HL-60/S4 treated with retinoic acid at 250 ng/mL for 4 days and 3 days (cell line): ENCODE data around the gene ZSCAN22.
"Not testable (repeated sequence)": the region's sequence is repeated elsewhere in the genome, so short reads cannot be mapped to it uniquely, and the experiment has no call there.

Experiments
- in situ Hi-C: fragments of 300-500 bp; cut with MboI; formaldehyde crosslinking; loops from 2 replicates; pipeline ENCODE4 v1.7.0; 2022; ENCODE audit warnings: low sequenced_read_pairs

The ZSCAN22 gene

GRCh38 chr19:58317476-58318072 is 9.2 kb upstream of the ZSCAN22 start:
- in situ Hi-C loops: no loop called here

- in situ Hi-C loops: no loop called here
Observed at GRCh38 chr19:58318297-58318696, 8.5 kb upstream of the ZSCAN22 start.

DNA sequence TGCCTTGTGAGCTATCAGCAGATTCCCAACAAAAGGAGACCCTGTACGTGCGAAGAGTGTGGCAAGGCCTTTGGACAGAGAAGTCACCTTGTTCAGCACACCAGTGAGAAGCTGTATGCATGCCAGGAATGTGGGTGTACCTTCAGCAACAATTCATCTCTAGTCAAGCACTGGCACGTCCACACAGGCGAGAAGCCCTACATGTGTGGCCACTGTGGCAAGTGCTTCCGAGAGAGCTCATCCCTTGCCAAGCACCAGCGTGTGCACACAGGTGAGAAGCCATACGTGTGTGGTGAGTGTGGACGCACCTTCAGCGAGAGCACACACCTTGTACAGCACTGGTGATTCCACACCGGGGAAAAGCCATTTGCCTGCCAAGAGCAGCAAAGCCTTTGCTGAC is 7.6 kb upstream of the ZSCAN22 start:
- in situ Hi-C loops: no loop called here

GRCh38 chr19:58325311-58326022 is 1.3 kb upstream of the ZSCAN22 start:
- in situ Hi-C loops: no loop called here

GRCh38 chr19:58326501-58326913 is 287 bp upstream of the ZSCAN22 start:
- in situ Hi-C loops: no loop called here

GRCh38 chr19:58328999-58329398 is 2.2 kb downstream of the ZSCAN22 start:
- in situ Hi-C loops: no loop called here

- in situ Hi-C loops: no loop called here
Observed at GRCh38 chr19:58330458-58330857, 3.7 kb downstream of the ZSCAN22 start.

DNA sequence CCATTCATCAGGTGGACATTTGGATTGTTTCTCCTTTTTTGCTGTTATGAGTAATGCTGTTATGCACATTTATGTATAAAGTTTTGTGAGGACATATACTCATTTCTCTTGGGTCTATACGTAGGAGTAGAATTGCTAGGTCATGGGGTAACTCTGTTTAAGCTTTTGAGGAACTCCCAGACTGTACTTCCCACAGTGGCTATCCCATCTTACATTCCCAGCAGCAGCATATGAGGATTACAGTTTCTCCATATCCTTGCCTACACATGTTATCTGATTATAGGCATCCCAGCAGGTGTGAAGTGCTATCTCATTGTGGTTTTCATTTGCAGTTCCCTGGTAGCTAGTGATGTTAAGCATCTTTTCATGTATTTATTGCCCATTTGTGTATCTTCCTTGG is 5.9 kb downstream of the ZSCAN22 start:
- in situ Hi-C loops: no loop called here

GRCh38 chr19:58334691-58335249 is 8.0 kb downstream of the ZSCAN22 start:
- in situ Hi-C loops: no loop called here

DNA sequence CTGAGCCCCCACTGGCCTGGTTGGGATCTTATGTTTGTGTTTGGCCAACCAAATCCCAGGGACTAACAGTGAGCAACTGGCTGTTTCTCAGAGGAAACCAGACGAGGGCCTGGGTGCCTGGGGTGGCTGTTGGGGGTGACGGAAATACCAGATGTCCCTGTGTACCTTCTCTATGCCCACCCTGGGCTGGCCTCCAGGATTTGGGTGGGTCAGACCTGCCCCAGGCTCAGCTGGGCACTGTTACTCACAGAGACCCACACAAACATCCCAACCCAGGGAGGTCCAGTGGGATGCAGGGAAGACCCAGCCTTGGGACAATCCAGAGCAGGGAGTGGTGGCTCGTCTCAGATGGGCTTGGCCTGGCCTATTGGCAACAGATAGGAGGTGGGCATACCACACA is 8.8 kb downstream of the ZSCAN22 start:
- in situ Hi-C loops: no loop called here

- in situ Hi-C loops: no loop called here
Observed at GRCh38 chr19:58336216-58336615, 9.4 kb downstream of the ZSCAN22 start.

- in situ Hi-C loops: no loop called here
Observed at GRCh38 chr19:58336820-58337219, 10.0 kb downstream of the ZSCAN22 start.

GRCh38 chr19:58338336-58338735 is 11.5 kb downstream of the ZSCAN22 start:
- in situ Hi-C loops: no loop called here

- in situ Hi-C loops: no loop called here
Observed at GRCh38 chr19:58338825-58339558, 12.2 kb downstream of the ZSCAN22 start.

- in situ Hi-C loops: no loop called here
Observed at GRCh38 chr19:58345558-58345957, 18.8 kb downstream of the ZSCAN22 start.

DNA sequence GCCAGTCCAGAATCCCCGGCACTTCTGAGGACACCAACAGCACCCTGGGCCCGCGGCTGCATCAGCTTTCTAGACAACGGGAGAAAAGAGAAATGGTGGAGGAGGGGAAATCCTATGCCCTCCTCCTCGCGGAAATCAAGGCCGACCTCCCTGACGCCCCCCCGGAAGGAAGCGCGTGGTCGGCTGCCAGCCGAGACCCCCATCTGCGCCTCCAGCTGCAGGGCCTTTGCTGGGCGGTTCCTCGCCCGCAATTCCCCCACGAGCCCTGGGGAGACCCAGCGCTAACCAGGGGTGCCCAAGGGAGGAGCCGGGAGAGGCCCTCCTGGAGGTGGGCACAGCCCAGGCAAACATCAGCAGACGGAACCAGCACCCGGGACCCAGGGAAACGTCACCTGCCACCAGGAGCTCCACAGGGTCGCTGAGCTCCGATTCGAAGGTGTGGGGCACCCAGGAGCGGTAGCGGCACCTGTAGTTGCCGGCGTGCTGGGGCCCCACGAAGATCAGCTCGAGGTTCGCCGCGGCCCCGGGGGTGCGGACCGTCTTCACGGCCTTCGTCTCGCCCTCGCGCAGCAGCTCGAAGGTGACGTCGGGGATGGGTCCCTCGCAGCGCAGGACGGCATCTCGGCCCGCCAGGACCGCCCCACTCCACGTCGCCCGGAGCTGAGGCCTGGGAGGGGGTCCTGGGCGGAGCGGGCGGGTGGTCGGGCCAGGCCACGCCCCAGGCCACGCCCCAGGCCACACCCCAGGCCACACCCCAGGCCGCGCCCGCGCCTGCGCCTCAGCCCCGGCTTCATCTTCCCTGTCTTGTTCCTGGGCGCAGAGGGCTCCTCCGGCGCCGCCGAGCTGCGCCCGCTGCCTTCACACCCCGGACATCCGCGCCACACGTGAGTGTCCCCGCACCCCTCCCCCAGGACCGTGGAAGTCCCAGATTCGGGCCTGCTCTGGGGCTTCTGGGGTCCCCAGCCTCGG is 20.5 kb downstream of the ZSCAN22 start:
- in situ Hi-C loops: no loop called here

GRCh38 chr19:58348080-58348479 is 21.3 kb downstream of the ZSCAN22 start:
- in situ Hi-C loops: not testable (repeated sequence)

GRCh38 chr19:58349590-58349989 is 22.8 kb downstream of the ZSCAN22 start:
- in situ Hi-C loops: no loop called here

- in situ Hi-C loops: no loop called here
Observed at GRCh38 chr19:58350001-58350861, 23.4 kb downstream of the ZSCAN22 start.
